Measurements from ENCODE around the gene GMEB2.

Gene GMEB2

GRCh38 chr20:63545814-63546213 lies 81.1 kb downstream of the GMEB2 start:
- DNase-seq (ENCODE audit: low read depth in 2 of 2): no peak

- DNase-seq (ENCODE audit: low read depth in 2 of 2): no peak
Measured at GRCh38 chr20:63544958-63545516, 81.9 kb downstream of the GMEB2 start.

GRCh38 chr20:63544241-63544957 lies 82.5 kb downstream of the GMEB2 start:
- DNase-seq (ENCODE audit: low read depth in 2 of 2): no peak

GRCh38 chr20:63543733-63544132 lies 83.2 kb downstream of the GMEB2 start:
- DNase-seq (ENCODE audit: low read depth in 2 of 2): no peak

- no peak for DNase-seq (ENCODE audit: low read depth in 2 of 2)
Measured at GRCh38 chr20:63543131-63543530, 83.8 kb downstream of the GMEB2 start.

- no peak for DNase-seq (ENCODE audit: low read depth in 2 of 2)
Measured at GRCh38 chr20:63542696-63543095, 84.2 kb downstream of the GMEB2 start.

- DNase-seq (ENCODE audit: low read depth in 2 of 2): no peak
Measured at GRCh38 chr20:63542031-63542559, 84.8 kb downstream of the GMEB2 start.

GRCh38 chr20:63541371-63541770 lies 85.5 kb downstream of the GMEB2 start:
- no peak for DNase-seq (ENCODE audit: low read depth in 2 of 2)

- DNase-seq (ENCODE audit: low read depth in 2 of 2): no peak
Measured at GRCh38 chr20:63540417-63541186, 86.3 kb downstream of the GMEB2 start.

- no peak for DNase-seq (ENCODE audit: low read depth in 2 of 2)
Measured at GRCh38 chr20:63539441-63540370, 87.2 kb downstream of the GMEB2 start.

- DNase-seq (ENCODE audit: low read depth in 2 of 2): no peak
Measured at GRCh38 chr20:63539092-63539430, 87.8 kb downstream of the GMEB2 start.

GRCh38 chr20:63538204-63539091 lies 88.5 kb downstream of the GMEB2 start:
- no peak for DNase-seq (ENCODE audit: low read depth in 2 of 2)
